SH-SY5Y (cell line): Measurements from ENCODE around the gene PPFIA4.

ENCODE experiments used
- GATA2 ChIP-seq: IDR thresholded peaks from 2 replicates; pipeline ENCODE4 v1.6.1; 2011; ENCODE audit warnings: mild to moderate bottlenecking, low read depth, low read length
- GATA3 ChIP-seq: IDR thresholded peaks from 2 replicates; pipeline ENCODE4 v1.6.1; 2011; ENCODE audit warnings: low read depth, mild to moderate bottlenecking, low read length, moderate library complexity

- TF ChIP-seq GATA2: no peak
- TF ChIP-seq GATA3: no peak
Observed at GRCh38 chr1:203045821-203046594, 19.7 kb downstream of the PPFIA4 start.
